Measurements from ENCODE around the gene NCAM1.

DNA sequence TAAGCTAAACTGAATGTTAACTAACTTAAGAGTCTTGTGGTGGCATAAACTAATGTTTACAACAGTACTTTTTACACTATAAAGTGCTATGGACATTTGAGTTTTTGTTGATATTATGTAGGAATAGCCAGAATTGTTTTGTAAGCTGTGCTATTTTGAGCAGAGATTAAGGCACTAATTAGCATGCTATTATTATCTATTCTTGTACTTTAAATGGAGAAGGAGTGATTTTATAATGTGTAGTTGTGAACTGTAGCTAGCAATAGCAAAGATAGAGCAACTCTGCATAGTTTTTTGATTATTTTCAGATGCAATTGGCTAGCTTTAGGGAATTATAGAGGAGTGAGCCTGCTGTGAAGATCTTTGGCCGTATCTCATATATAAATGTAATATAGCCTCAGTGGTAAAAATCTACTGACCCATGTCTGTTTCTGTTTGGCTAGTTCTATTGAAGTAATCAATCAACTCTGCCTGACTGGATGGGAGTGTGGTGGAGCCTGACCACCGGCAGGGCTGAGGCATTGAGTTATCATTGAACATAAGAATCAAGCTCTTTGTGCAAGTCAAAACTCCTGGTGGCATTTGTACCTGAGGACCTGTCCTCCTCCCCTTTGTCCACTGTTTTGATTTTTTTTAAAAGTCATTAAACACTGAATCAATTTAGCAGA, 34.3 kb downstream of the NCAM1 start:
- no peak for TF ChIP-seq POLR2AphosphoS5 (IDR thresholded peaks at IDR 0.05)
- TF ChIP-seq, protein P1, sequence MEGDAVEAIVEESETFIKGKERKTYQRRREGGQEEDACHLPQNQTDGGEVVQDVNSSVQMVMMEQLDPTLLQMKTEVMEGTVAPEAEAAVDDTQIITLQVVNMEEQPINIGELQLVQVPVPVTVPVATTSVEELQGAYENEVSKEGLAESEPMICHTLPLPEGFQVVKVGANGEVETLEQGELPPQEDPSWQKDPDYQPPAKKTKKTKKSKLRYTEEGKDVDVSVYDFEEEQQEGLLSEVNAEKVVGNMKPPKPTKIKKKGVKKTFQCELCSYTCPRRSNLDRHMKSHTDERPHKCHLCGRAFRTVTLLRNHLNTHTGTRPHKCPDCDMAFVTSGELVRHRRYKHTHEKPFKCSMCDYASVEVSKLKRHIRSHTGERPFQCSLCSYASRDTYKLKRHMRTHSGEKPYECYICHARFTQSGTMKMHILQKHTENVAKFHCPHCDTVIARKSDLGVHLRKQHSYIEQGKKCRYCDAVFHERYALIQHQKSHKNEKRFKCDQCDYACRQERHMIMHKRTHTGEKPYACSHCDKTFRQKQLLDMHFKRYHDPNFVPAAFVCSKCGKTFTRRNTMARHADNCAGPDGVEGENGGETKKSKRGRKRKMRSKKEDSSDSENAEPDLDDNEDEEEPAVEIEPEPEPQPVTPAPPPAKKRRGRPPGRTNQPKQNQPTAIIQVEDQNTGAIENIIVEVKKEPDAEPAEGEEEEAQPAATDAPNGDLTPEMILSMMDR (IDR thresholded peaks at IDR 0.05), result no peak
- TF ChIP-seq POLR2A (IDR thresholded peaks at IDR 0.05), result no peak
- no peak for TF ChIP-seq EP300 (IDR thresholded peaks at IDR 0.05)

Measured in upper lobe of left lung (tissue), 4 donors.